Stimulated activated CD8-positive, alpha-beta memory T cell treated with anti-CD3 and anti-CD28 coated beads, Interleukin-4, amount 100 ng/mL, for 1 hour (primary cell): ENCODE measurements around the gene RFX4.

Source experiments
- DNase-seq, 2 donors: peaks; one replicate each; pipeline ENCODE4 v3.0.0-alpha.2; 2020; ENCODE audit warnings: low read depth in 2 of 2, low spot score in 1 of 2

Gene RFX4

GRCh38 chr12:106582641-106583230 lies at the start of gene RFX4:
RFX4 (plus strand) TSS chr12:106583004; CDS start chr12:106583321, 317 bp downstream.
- no peak for DNase-seq

- DNase-seq, result no peak
Observed at GRCh38 chr12:106541201-106541600, 41.6 kb upstream of the RFX4 start.

- DNase-seq, result no peak
Observed at GRCh38 chr12:106551410-106551809, 31.4 kb upstream of the RFX4 start.

- no peak for DNase-seq
Observed at GRCh38 chr12:106552228-106552627, 30.6 kb upstream of the RFX4 start.

- DNase-seq, result no peak
Observed at GRCh38 chr12:106564678-106565329, 18.0 kb upstream of the RFX4 start.

- DNase-seq, result no peak
Observed at GRCh38 chr12:106566771-106567170, 16.0 kb upstream of the RFX4 start.

GRCh38 chr12:106573239-106573638 lies 9.6 kb upstream of the RFX4 start:
- no peak for DNase-seq

- no peak for DNase-seq
Observed at GRCh38 chr12:106576848-106577247, 6.0 kb upstream of the RFX4 start.

- no peak for DNase-seq
Observed at GRCh38 chr12:106580671-106581508, 1.9 kb upstream of the RFX4 start.

GRCh38 chr12:106581543-106582248 lies 1.1 kb upstream of the RFX4 start:
- DNase-seq, result no peak

GRCh38 chr12:106582249-106582591 lies 584 bp upstream of the RFX4 start:
- no peak for DNase-seq

GRCh38 chr12:106583242-106584103 lies 669 bp downstream of the RFX4 start:
- no peak for DNase-seq

- no peak for DNase-seq
Observed at GRCh38 chr12:106584104-106585064, 1.6 kb downstream of the RFX4 start.

- DNase-seq, result no peak
Observed at GRCh38 chr12:106585105-106585520, 2.3 kb downstream of the RFX4 start.

GRCh38 chr12:106585521-106586277 lies 2.9 kb downstream of the RFX4 start:
- DNase-seq, result no peak

- no peak for DNase-seq
Observed at GRCh38 chr12:106586278-106586802, 3.5 kb downstream of the RFX4 start.

- no peak for DNase-seq
Observed at GRCh38 chr12:106586803-106587684, 4.2 kb downstream of the RFX4 start.

GRCh38 chr12:106588771-106589170 lies 6.0 kb downstream of the RFX4 start:
- DNase-seq, result no peak
